Measurements from ENCODE around the gene MYO6.

Gene MYO6

GRCh38 chr6:75850026-75850833, 101.2 kb downstream of the MYO6 start:
- no peak for TF ChIP-seq CTCF (IDR thresholded peaks at IDR 0.05; ENCODE audit: low read length)
- TF ChIP-seq EZH2 (IDR thresholded peaks at IDR 0.05; ENCODE audit: borderline replicate concordance, low read length) = no peak
- H3K79me2 ChIP-seq (ENCODE audit: insufficient read depth, low read length) = no peaks in the 10 kb centered on the region
- no peak overlapping the region for H3K27ac ChIP-seq (ENCODE audit: low read depth, low read length, poor library complexity, severe bottlenecking)
- no peaks in the 10 kb centered on the region for H4K20me1 ChIP-seq (ENCODE audit: insufficient read depth, low read length)
- no peaks in the 10 kb centered on the region for H3K9me3 ChIP-seq (ENCODE audit: low read length)
- H3K4me2 ChIP-seq (ENCODE audit: low read length) = no peak overlapping the region
- H3K4me1 ChIP-seq (ENCODE audit: insufficient read depth, low read length, severe bottlenecking) = no peaks in the 10 kb centered on the region
- H3K4me3 ChIP-seq (ENCODE audit: low read depth, low read length, poor library complexity, severe bottlenecking) = no peak overlapping the region
- no peaks in the 10 kb centered on the region for H3F3A ChIP-seq (ENCODE audit: insufficient read depth, low read length)
- no peak overlapping the region for H3K9ac ChIP-seq (ENCODE audit: low read length)
- no peaks in the 10 kb centered on the region for H3K9me2 ChIP-seq (ENCODE audit: low read depth, low read length)
- no peaks in the 10 kb centered on the region for H3K27me3 ChIP-seq (ENCODE audit: insufficient read depth, low read length)
- H3K36me3 ChIP-seq (ENCODE audit: insufficient read depth, low read length) = no peaks in the 10 kb centered on the region
- no peak overlapping the region for H2AFZ ChIP-seq (ENCODE audit: low read length)

GRCh38 chr6:75852721-75853120, 103.7 kb downstream of the MYO6 start:
- H3K4me1 ChIP-seq (ENCODE audit: insufficient read depth, low read length, severe bottlenecking) = no peaks in the 10 kb centered on the region
- H4K20me1 ChIP-seq (ENCODE audit: insufficient read depth, low read length) = no peaks in the 10 kb centered on the region
- no peak overlapping the region for H3K4me2 ChIP-seq (ENCODE audit: low read length)
- no peaks in the 10 kb centered on the region for H3K9me2 ChIP-seq (ENCODE audit: low read depth, low read length)
- H3K36me3 ChIP-seq (ENCODE audit: insufficient read depth, low read length) = no peaks in the 10 kb centered on the region
- H3K4me3 ChIP-seq (ENCODE audit: low read depth, low read length, poor library complexity, severe bottlenecking) = no peak overlapping the region
- H3K27ac ChIP-seq (ENCODE audit: low read depth, low read length, poor library complexity, severe bottlenecking) = no peak overlapping the region
- no peaks in the 10 kb centered on the region for H3K27me3 ChIP-seq (ENCODE audit: insufficient read depth, low read length)
- no peaks in the 10 kb centered on the region for H3F3A ChIP-seq (ENCODE audit: insufficient read depth, low read length)
- no peaks in the 10 kb centered on the region for H3K79me2 ChIP-seq (ENCODE audit: insufficient read depth, low read length)
- no peaks in the 10 kb centered on the region for H3K9me3 ChIP-seq (ENCODE audit: low read length)
- no peak overlapping the region for H3K9ac ChIP-seq (ENCODE audit: low read length)
- no peak for TF ChIP-seq CTCF (IDR thresholded peaks at IDR 0.05; ENCODE audit: low read length)
- no peak for TF ChIP-seq EZH2 (IDR thresholded peaks at IDR 0.05; ENCODE audit: borderline replicate concordance, low read length)
- no peak overlapping the region for H2AFZ ChIP-seq (ENCODE audit: low read length)

- Histone ChIP-seq H3K9me3 (ENCODE audit: low read length) (no peaks in the 10 kb centered on the region), H3K27me3 (ENCODE audit: insufficient read depth, low read length) (no peaks in the 10 kb centered on the region), H3K27ac (ENCODE audit: low read depth, low read length, poor library complexity, severe bottlenecking) (no peak overlapping the region), H3K9me2 (ENCODE audit: low read depth, low read length) (no peaks in the 10 kb centered on the region), H3K79me2 (ENCODE audit: insufficient read depth, low read length) (no peaks in the 10 kb centered on the region), H3K36me3 (ENCODE audit: insufficient read depth, low read length) (no peaks in the 10 kb centered on the region), H3K4me3 (ENCODE audit: low read depth, low read length, poor library complexity, severe bottlenecking) (no peak overlapping the region), H3K9ac (ENCODE audit: low read length) (no peak overlapping the region), H4K20me1 (ENCODE audit: insufficient read depth, low read length) (no peaks in the 10 kb centered on the region), H3F3A (ENCODE audit: insufficient read depth, low read length) (no peaks in the 10 kb centered on the region), H3K4me2 (ENCODE audit: low read length) (no peak overlapping the region), H2AFZ (ENCODE audit: low read length) (no peak overlapping the region), H3K4me1 (ENCODE audit: insufficient read depth, low read length, severe bottlenecking) (no peaks in the 10 kb centered on the region)
- TF ChIP-seq EZH2 (IDR thresholded peaks at IDR 0.05; ENCODE audit: borderline replicate concordance, low read length) = no peak
- TF ChIP-seq CTCF (IDR thresholded peaks at IDR 0.05; ENCODE audit: low read length) = no peak
Measured at GRCh38 chr6:75853806-75854205, 104.8 kb downstream of the MYO6 start.

Data from OCI-LY1 (cell line).